GM12878 (cell line): ENCODE results near the gene GRIK2. TPM values are rescaled to one million over a fixed set of nuclear protein-coding genes. Genes with fewer than 3 reads are reported as not detected.

Experiments
- ATAC-seq: fragments of 200-7000 bp; cut with Tn5 transposase; 3 replicates; pipeline ENCODE4 v1.9.1; 2020; ENCODE audit warnings: mild to moderate bottlenecking, moderate library complexity
- BruUV-seq: library from RNA; stranded (reverse); fragments of 400-500 nt; replicated peaks from 2 replicates; lab custom pipeline; 2021; lab: Mats Ljungman, UMichigan
- CTCF ChIA-PET: fragments of 300-600 bp; sonication (Branson Sonifier 250); formaldehyde crosslinking; extraction: SDS; loops from one replicate; lab custom pipeline; 2021; ENCODE audit warnings: inconsistent platforms; lab: Yijun Ruan, JAX
- POLR2A ChIA-PET: fragments of 350-600 bp; formaldehyde crosslinking; extraction: SDS; loops from one replicate; lab custom pipeline; 2021; ENCODE audit warnings: inconsistent platforms; lab: Charles Lee
- RAD21 ChIA-PET: fragments of 300-600 bp; sonication (Branson Sonifier 250); formaldehyde crosslinking; loops from one replicate; lab custom pipeline; 2023; ENCODE audit warnings: antibody characterized with exemption; ENCODE audit not compliant: unreplicated experiment; lab: Charles Lee
- SMC1A ChIA-PET: fragments of 300-600 bp; sonication (Branson Sonifier 250); formaldehyde crosslinking; loops from one replicate; lab custom pipeline; 2023; ENCODE audit not compliant: unreplicated experiment, uncharacterized antibody; lab: Charles Lee
- DNase-seq: peaks from one replicate; pipeline ENCODE4 v3.0.0-alpha.2; 2011; ENCODE audit warnings: low read depth, low spot score
- FAIRE-seq: peaks from 3 replicates; lab custom pipeline; 2011; peaks lifted over from hg19 to GRCh38; lab: Jason Lieb, UNC
- H2AFZ ChIP-seq: 2 replicates; pipeline ENCODE4 v1.6.0; 2011; ENCODE audit warnings: low read depth, low read length, control low read depth; ENCODE audit not compliant: control insufficient read depth
- H3K27ac ChIP-seq: 2 replicates; pipeline ENCODE4 v1.5.1; 2011; ENCODE audit warnings: control low read depth; ENCODE audit not compliant: control insufficient read depth, insufficient read depth
- H3K27me3 ChIP-seq, 2 experiments: replicated peaks in 1 of 2; 2 replicates each; pipeline versions ENCODE4 v1.6.0 to v1.6.1; 2011; ENCODE audit warnings: low read length in 1 of 2; ENCODE audit not compliant: control insufficient read depth in 2 of 2, insufficient read depth in 2 of 2
- H3K36me3 ChIP-seq, 2 experiments: 2 replicates each; pipeline ENCODE4 v1.5.1; 2011; ENCODE audit warnings: low read length in 1 of 2; ENCODE audit not compliant: control insufficient read depth in 2 of 2, insufficient read depth in 2 of 2
- H3K4me1 ChIP-seq: 2 replicates; pipeline ENCODE4 v1.6.1; 2011; ENCODE audit warnings: mild to moderate bottlenecking, low read length, moderate library complexity, mixed read lengths; ENCODE audit not compliant: control insufficient read depth, insufficient read depth
- H3K4me2 ChIP-seq: 2 replicates; pipeline ENCODE4 v1.6.0; 2011; ENCODE audit warnings: control low read depth; ENCODE audit not compliant: control insufficient read depth, insufficient read depth
- H3K4me3 ChIP-seq: fragments of 200-600 bp; sonication (generic); 2 replicates; pipeline ENCODE4 v1.5.1; 2016
- H3K79me2 ChIP-seq: 2 replicates; pipeline ENCODE4 v1.6.0; 2011; ENCODE audit warnings: low read length; ENCODE audit not compliant: control insufficient read depth, insufficient read depth
- H3K9ac ChIP-seq: 2 replicates; pipeline ENCODE4 v1.8.0; 2011; ENCODE audit warnings: low read length, control low read depth, mixed read lengths; ENCODE audit not compliant: control insufficient read depth, insufficient read depth
- H3K9me3 ChIP-seq: replicated peaks from 3 replicates; pipeline ENCODE4 v1.5.1; 2011; ENCODE audit warnings: mild to moderate bottlenecking, low read length; ENCODE audit not compliant: control insufficient read depth, insufficient read depth
- H4K20me1 ChIP-seq: 2 replicates; pipeline ENCODE4 v1.6.0; 2011; ENCODE audit not compliant: control insufficient read depth, insufficient read depth
- ELK1 ChIP-seq: IDR thresholded peaks from 2 replicates; pipeline ENCODE4 v1.6.1; 2012; ENCODE audit warnings: low read depth, low read length, improper control_type of control experiment
- IKZF2 ChIP-seq, 2 experiments: fragments of 450-650 bp; IDR thresholded peaks; 2 replicates each; pipeline ENCODE4 v1.6.1; 2017; ENCODE audit warnings: mild to moderate bottlenecking in 2 of 2, moderate library complexity in 2 of 2
- MAX ChIP-seq: IDR thresholded peaks from 2 replicates; pipeline ENCODE4 v1.6.1; 2012; ENCODE audit warnings: low read depth, low read length, improper control_type of control experiment
- MXI1 ChIP-seq: fragments of 150-350 bp; IDR thresholded peaks from 2 replicates; pipeline ENCODE4 v1.6.1; 2011; ENCODE audit warnings: low read depth, mild to moderate bottlenecking, inconsistent platforms, low read length, improper control_type of control experiment
- NFYB ChIP-seq: IDR thresholded peaks from 2 replicates; pipeline ENCODE4 v1.6.1; 2011; ENCODE audit warnings: low read depth, mild to moderate bottlenecking, low read length, improper control_type of control experiment, moderate library complexity; ENCODE audit not compliant: insufficient read depth
- TCF12 ChIP-seq: IDR thresholded peaks from 2 replicates; pipeline ENCODE4 v1.6.1; 2011; ENCODE audit warnings: low read depth, mild to moderate bottlenecking, low read length
- ZNF24 ChIP-seq: fragments of 450-650 bp; IDR thresholded peaks from 2 replicates; pipeline ENCODE4 v1.6.1; 2017; ENCODE audit warnings: antibody characterized with exemption, mild to moderate bottlenecking
- ZZZ3 ChIP-seq: IDR thresholded peaks from 2 replicates; pipeline ENCODE4 v1.6.1; 2011; ENCODE audit warnings: low read depth; ENCODE audit not compliant: control insufficient read depth, insufficient read length
- WGBS: methylation state at CpG from one replicate; pipeline ENCODE4 v1.1.6; 2016; ENCODE audit warnings: low lambda C conversion rate; ENCODE audit not compliant: insufficient replicate concordance, insufficient coverage; ENCODE audit errors: missing lambda C conversion rate; 5-methylcytosine and 5-hydroxymethylcytosine counted together
- in situ Hi-C: fragments of 300-500 bp; cut with MboI; formaldehyde crosslinking; loops from 9 replicates; pipeline ENCODE4 v1.14.3; 2018; ENCODE audit warnings: mixed read lengths
- intact Hi-C: fragments of 100-400 bp; cut with micrococcal nuclease; formaldehyde crosslinking; loops from one replicate; pipeline ENCODE4 v1.14.2; 2022; ENCODE audit not compliant: unreplicated experiment
- polyA plus RNA-seq, 11 experiments: library from polyadenylated mRNA; depleted of rRNA in 4 of 11; unstranded in 6 of 11; stranded (reverse) in 5 of 11; fragments of >200 nt; fragmentation: Nextera tagmentation in 4 of 11; fragmentation: Illumina TruSeq in 1 of 11; extraction: Ambion mirVana in 4 of 11; extraction: Trizol in 1 of 11; gene quantifications; 1 replicate in 1 of 11; 2 replicates in 10 of 11; pipeline versions ENCODE4 v1.2.1 to v1.2.3, GENCODE V29; 2011 to 2016; ENCODE audit warnings: inconsistent platforms in 2 of 11, missing spikeins in 2 of 11, low read depth in 1 of 11
- total RNA-seq, 4 experiments: library from RNA; depleted of rRNA in 3 of 4; stranded (reverse); fragments of >200 nt in 3 of 4; fragmentation: Illumina TruSeq in 1 of 4; extraction: Trizol in 1 of 4; gene quantifications; 2 replicates each; pipeline versions ENCODE4 v1.2.1 to v1.2.3, GENCODE V29; 2013 to 2021

Gene GRIK2
- total and polyA plus RNA-seq, 10 of the 15 experiments (the other 5 are each of a cell fraction or from before 2014, with no cell fraction given) = not detected

- TF ChIP-seq MXI1 = no peak
- no peak for TF ChIP-seq ZNF24
- TF ChIP-seq TCF12 = no peak
- no peak for TF ChIP-seq ZZZ3
- TF ChIP-seq, all 136 proteins: peak for 0
- Histone ChIP-seq H3K36me3 (no peaks in the 10 kb centered on the region), H3K4me2 (no peak overlapping the region), H3K4me3 (no peak overlapping the region), H3K4me1 (no peaks in the 10 kb centered on the region), H3K27me3 (no peaks in the 10 kb centered on the region), H3K9ac (no peak overlapping the region), H3K9me3 (no peaks in the 10 kb centered on the region), H2AFZ (no peak overlapping the region), H4K20me1 (no peaks in the 10 kb centered on the region), H3K27ac (no peak overlapping the region), H3K79me2 (no peaks in the 10 kb centered on the region)
- 48% methylated on average over 2 of the region's 2 CpGs for WGBS
- in situ Hi-C loops = no loop called here
- ChIA-PET CTCF (no interaction called here), SMC1A (no interaction called here), RAD21 (no interaction called here), POLR2A (no interaction called here)
- no peak for DNase-seq
- no TSS peak for BruUV-seq
- no peak for FAIRE-seq
- intact Hi-C loops = no loop called here
- no peak for ATAC-seq
These were observed 628.8 kb downstream of the GRIK2 start for GRCh38 chr6:102022281-102022680.

DNA sequence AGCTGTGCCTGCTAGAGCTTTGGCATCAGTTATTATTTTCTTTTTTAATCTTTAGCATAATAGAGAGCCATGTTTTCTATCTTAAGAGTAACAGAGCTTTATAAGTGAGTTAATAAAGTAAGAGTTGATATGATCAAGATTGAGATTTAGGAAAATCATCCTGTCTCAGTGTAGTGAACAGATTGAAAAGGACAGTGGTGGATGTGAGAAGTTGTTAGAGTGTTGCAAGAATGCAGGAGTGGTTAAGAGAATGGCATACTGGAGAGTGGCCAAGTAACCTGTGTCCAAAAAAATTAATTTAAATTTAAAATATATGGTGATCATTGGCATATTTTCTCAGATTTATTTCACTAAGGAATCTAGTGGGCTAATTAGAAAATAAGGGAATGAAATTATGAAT lies 629.3 kb downstream of the GRIK2 start:
- H3K27ac ChIP-seq = no peak overlapping the region
- no peaks in the 10 kb centered on the region for H3K27me3 ChIP-seq
- H3K9ac ChIP-seq = no peak overlapping the region
- H3K4me3 ChIP-seq = no peak overlapping the region
- H3K4me1 ChIP-seq = no peaks in the 10 kb centered on the region
- ATAC-seq = no peak
- no peak overlapping the region for H3K4me2 ChIP-seq
- intact Hi-C loops = no loop called here
- CTCF ChIA-PET = no interaction called here
- no peaks in the 10 kb centered on the region for H4K20me1 ChIP-seq
- BruUV-seq = no TSS peak
- H2AFZ ChIP-seq = no peak overlapping the region
- in situ Hi-C loops = no loop called here
- RAD21 ChIA-PET = no interaction called here
- no peaks in the 10 kb centered on the region for H3K36me3 ChIP-seq
- SMC1A ChIA-PET = no interaction called here
- no peaks in the 10 kb centered on the region for H3K9me3 ChIP-seq
- POLR2A ChIA-PET = no interaction called here
- H3K79me2 ChIP-seq = no peaks in the 10 kb centered on the region
- no peak for FAIRE-seq
- no peak for DNase-seq
- TF ChIP-seq ELK1 = no peak
- TF ChIP-seq IKZF2 (IDR thresholded peaks at IDR 0.05) = no peak
- TF ChIP-seq NFYB = no peak
- no peak for TF ChIP-seq MAX
